Activated CD8-positive, alpha-beta memory T cell treated with anti-CD3 and anti-CD28 coated beads, Interleukin-2, amount 10 ng/mL, durations not matched to agents 7 days and 5 days (primary cell): ENCODE data around the gene ME3. TPM values are rescaled to one million over a fixed set of nuclear protein-coding genes. Genes with fewer than 3 reads are reported as not detected.

Experiments
- ATAC-seq: fragments of 150-1000 bp; cut with Tn5 transposase; one replicate; pipeline ENCODE4 v1.10.0; 2021; ENCODE audit warnings: moderate library complexity
- CTCF ChIA-PET: fragments of 350-600 bp; sonication (Branson Sonifier 250); formaldehyde crosslinking; loops from one replicate; lab custom pipeline; 2021; ENCODE audit warnings: antibody characterized with exemption; lab: Charles Lee
- DNase-seq: peaks from one replicate; pipeline ENCODE4 v3.0.0-alpha.2; 2020
- H3K27ac Mint-ChIP-seq: one replicate; pipeline ENCODE4 v1.8.0; 2021; ENCODE audit warnings: mild to moderate bottlenecking, mixed read lengths
- H3K27me3 Mint-ChIP-seq: one replicate; pipeline ENCODE4 v1.8.0; 2021; ENCODE audit warnings: mixed read lengths
- H3K36me3 Mint-ChIP-seq: one replicate; pipeline ENCODE4 v1.8.0; 2021; ENCODE audit warnings: mild to moderate bottlenecking, mixed read lengths
- H3K4me1 Mint-ChIP-seq: one replicate; pipeline ENCODE4 v1.8.0; 2021; ENCODE audit warnings: mixed read lengths
- H3K4me3 Mint-ChIP-seq: one replicate; pipeline ENCODE4 v1.8.0; 2021; ENCODE audit warnings: mild to moderate bottlenecking, moderate library complexity, mixed read lengths
- H3K9me3 Mint-ChIP-seq: one replicate; pipeline ENCODE4 v1.8.0; 2022; ENCODE audit warnings: low read depth, mixed read lengths
- total RNA-seq, 2 experiments: library from RNA; stranded (reverse); gene quantifications; one replicate each; pipeline ENCODE4 v1.2.3, GENCODE V29; 2021

ME3 gene
- total RNA-seq, 2 experiments from 2014 or later, result 0.79 to 1.3 TPM

DNA sequence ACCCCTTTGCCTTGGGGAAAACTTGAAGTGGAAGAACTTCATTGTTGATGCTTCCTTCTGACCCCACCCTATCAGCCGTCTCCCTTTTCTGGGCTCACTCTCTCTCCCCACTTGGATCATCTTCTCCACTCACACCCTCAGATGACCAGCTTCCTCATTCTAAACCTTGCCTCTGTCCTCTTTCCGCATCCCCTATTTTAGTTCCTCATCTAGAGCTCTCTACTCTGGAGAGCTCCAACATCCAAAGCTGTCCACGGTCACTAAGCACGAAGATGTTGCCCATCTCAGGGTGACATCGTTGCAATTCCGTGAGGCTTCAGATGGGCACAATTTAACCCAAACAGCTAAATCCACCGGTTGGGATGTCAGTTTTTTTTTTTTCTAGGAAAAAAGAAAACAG, 31.6 kb upstream of the ME3 start:
- peaks cover 34% of the 10 kb centered on the region for H3K27me3 Mint-ChIP-seq
- no peak for ATAC-seq
- no peaks in the 10 kb centered on the region for H3K36me3 Mint-ChIP-seq
- no peak overlapping the region for H3K27ac Mint-ChIP-seq
- H3K9me3 Mint-ChIP-seq, result no peaks in the 10 kb centered on the region
- H3K4me3 Mint-ChIP-seq, result no peak overlapping the region
- CTCF ChIA-PET, result no interaction called here
- H3K4me1 Mint-ChIP-seq, result no peaks in the 10 kb centered on the region
- no peak for DNase-seq

DNA sequence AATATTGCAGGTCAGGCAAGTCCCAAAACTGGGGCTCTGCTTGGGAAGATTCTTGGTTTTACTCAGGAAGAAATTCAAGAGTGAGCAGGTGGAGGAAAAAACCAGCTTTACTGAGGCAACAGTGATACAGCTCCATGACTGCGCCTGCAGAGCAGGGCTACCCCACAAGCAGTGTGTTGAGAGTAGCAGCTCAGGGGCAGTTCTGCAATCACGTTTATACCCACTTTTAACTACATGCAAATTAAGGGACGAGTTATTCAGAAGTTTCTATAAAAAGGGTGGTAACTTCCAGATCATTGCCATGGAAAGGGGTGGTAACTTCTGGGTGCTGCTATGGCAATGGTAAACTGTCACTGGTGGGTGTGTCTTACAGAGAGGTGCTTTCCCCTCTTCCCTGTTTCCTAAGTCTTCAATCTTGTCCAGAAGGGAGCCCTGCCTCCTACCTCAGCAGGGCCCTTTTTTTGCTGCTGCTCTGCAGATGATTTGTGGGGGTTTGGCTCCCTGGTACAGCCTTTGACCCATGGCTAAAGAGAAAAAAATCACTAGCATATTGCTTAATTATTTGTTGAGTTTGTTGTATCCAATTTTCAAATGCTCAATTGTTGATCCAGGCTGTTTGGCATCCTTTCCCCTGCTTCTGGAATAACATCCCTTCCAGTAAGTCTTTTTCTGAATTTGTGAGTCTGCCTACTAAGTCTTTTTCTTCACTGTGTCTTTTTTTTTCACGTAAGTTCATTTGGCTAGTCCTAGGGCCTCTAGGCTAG, 30.0 kb upstream of the ME3 start:
- Mint-ChIP-seq H3K4me3 (no peak overlapping the region), H3K4me1 (no peaks in the 10 kb centered on the region), H3K9me3 (no peaks in the 10 kb centered on the region), H3K27me3 (peaks cover 30% of the 10 kb centered on the region), H3K36me3 (no peaks in the 10 kb centered on the region), H3K27ac (no peak overlapping the region)
- ATAC-seq, result no peak
- no peak for DNase-seq
- CTCF ChIA-PET, result no interaction called here

DNA sequence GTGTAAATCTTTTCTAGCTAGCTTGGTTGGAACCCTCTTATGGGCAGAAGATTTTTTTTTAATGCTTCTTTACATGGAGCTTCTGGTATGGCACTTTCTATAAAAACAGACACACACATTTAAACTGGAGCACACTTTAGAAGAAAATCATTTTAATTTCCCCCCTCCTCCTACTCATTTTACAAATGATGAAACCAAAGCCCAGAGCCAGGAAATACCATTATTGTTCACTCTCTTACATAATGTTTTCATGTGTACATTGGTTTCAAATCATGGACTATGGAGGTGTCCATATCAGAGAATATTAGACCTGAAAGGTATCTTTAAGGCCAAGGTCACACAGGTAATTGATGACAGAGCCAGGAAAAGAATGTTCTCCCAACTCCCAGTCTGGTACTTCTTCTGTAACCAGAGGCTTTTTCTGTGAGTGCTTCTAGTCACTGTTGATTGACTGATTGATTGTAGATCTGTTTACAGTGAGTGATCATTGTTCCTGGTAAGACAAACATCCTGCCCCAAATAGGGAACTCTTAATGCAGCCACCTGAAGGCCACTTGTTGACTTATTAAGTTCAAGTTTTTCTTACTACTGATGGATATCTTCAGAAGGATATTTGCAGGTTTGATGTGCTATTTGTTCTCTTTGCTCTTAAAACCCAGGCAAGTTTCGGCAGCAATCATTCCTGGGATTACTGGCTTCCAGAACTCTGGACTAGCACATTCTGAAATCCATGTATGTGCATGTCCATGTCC, 26.8 kb upstream of the ME3 start:
- Mint-ChIP-seq H3K4me1 (no peaks in the 10 kb centered on the region), H3K27me3 (peaks cover 34% of the 10 kb centered on the region), H3K9me3 (no peaks in the 10 kb centered on the region), H3K4me3 (no peak overlapping the region), H3K36me3 (no peaks in the 10 kb centered on the region), H3K27ac (no peak overlapping the region)
- ATAC-seq, result no peak
- DNase-seq, result no peak
- CTCF ChIA-PET, result no interaction called here

DNA sequence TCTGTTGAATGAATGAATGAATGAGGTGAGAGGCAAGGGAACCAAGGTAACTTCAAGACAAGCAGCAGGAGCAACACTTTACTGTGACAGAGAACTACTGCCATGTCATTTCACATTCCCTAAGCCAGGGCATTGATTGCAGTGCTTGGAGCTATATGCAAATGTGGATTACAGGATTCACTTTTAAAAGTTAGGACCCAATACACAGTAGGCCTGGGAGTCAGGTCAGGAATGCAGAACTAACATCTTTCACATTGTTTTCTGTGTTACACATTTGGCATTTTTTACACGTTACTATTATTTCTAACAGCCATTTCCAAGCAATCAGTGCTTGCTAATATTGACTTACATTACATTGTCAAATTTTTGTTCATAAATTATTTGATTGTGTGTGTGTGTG, 26.2 kb upstream of the ME3 start:
- no peaks in the 10 kb centered on the region for H3K36me3 Mint-ChIP-seq
- H3K4me3 Mint-ChIP-seq, result no peak overlapping the region
- no peak for ATAC-seq
- CTCF ChIA-PET, result no interaction called here
- no peaks in the 10 kb centered on the region for H3K4me1 Mint-ChIP-seq
- no peak overlapping the region for H3K27ac Mint-ChIP-seq
- DNase-seq, result no peak
- no peaks in the 10 kb centered on the region for H3K9me3 Mint-ChIP-seq
- peaks cover 30% of the 10 kb centered on the region for H3K27me3 Mint-ChIP-seq

DNA sequence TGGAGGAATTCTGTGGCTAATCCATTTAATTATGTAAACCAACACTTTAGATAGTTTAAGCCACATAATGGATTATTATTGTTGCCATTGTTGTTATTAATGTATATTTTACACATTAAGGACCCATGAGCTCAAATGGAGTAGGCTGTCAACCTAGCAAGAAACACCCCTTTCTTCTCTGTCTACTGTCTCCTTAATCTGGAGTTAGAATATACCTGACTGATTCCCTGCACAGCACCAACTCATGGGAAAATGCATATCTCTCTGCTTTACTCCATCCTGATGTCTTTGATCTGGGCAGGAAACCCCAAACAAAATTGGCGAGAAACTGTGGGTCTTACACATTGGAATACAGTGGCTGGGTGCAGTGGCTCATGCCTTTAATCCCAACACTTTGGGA, 24.0 kb upstream of the ME3 start:
- CTCF ChIA-PET, result no interaction called here
- Mint-ChIP-seq H3K4me3 (no peak overlapping the region), H3K36me3 (no peaks in the 10 kb centered on the region), H3K4me1 (no peaks in the 10 kb centered on the region), H3K27ac (no peak overlapping the region), H3K9me3 (peaks cover 2% of the 10 kb centered on the region), H3K27me3 (peaks cover 43% of the 10 kb centered on the region)
- no peak for DNase-seq
- ATAC-seq, result no peak

DNA sequence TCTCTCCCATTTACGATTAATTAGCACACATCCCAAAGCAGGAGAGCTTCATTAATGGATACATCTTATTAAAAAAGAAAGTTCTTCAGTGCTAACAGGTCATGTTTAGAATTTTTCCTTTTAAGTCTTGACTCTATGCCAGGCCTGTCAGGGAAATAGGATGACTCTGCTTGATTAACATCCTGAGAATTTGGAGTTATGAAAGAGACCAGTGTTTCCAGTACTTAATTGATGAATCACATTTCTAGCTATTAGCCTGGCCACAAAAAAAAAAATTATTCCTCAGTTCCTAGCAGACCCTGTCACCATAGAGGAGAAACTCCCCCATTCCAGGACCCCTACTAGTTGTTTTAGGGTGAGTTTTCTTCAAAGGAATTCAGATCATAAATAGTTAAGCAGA, 23.6 kb upstream of the ME3 start:
- Mint-ChIP-seq H3K27me3 (peaks cover 42% of the 10 kb centered on the region), H3K27ac (no peak overlapping the region), H3K36me3 (no peaks in the 10 kb centered on the region), H3K4me3 (no peak overlapping the region), H3K9me3 (peaks cover 2% of the 10 kb centered on the region), H3K4me1 (no peaks in the 10 kb centered on the region)
- DNase-seq (no peak), ATAC-seq (no peak)
- CTCF ChIA-PET, result no interaction called here

DNA sequence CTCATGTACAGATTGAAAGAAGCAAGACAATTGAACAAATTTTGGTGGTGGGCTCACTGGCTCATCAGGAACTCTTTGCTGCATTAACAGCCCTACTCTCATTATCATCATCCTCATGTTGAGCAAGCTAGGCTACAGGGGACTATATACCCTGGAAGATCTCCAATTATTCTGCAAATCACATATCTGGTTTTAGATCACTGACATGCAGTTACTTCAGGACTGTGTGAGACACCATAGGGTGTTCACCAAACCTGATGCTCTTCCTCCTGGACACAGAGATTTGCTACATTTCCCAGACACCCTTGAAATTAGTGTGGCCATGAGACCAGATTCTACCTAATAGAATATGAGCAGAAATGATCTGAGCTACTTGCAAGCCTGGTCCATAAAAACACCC, 23.0 kb upstream of the ME3 start:
- no peak for ATAC-seq
- H3K27me3 Mint-ChIP-seq, result peaks cover 43% of the 10 kb centered on the region
- no peaks in the 10 kb centered on the region for H3K4me1 Mint-ChIP-seq
- CTCF ChIA-PET, result no interaction called here
- no peak overlapping the region for H3K4me3 Mint-ChIP-seq
- H3K27ac Mint-ChIP-seq, result no peak overlapping the region
- H3K9me3 Mint-ChIP-seq, result peaks cover 2% of the 10 kb centered on the region
- no peak for DNase-seq
- no peaks in the 10 kb centered on the region for H3K36me3 Mint-ChIP-seq

DNA sequence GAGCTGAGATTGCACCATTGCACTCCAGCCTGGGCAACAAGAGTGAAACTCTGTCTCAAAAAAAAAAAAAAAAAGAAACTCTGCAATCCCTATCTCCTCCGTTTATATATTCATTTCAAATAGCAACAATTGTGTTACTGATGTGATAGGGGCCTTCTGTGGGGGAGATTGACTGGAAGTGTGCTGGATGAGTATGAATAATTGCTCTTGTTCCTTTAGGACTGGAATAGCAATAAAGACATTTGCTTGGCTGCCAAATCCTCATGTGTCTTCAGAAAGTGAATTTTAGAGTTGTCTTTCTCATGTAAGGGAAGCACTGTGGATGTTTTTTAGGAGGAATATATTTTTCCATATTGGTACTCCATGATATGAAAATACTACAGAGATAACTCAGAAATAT, 21.1 kb upstream of the ME3 start:
- no peak for DNase-seq
- CTCF ChIA-PET, result interaction anchor here (1.6 kb wide), 1 partner anchor 19 kb away, joined by 4 read pairs; no protein-coding TSS in a partner anchor
- Mint-ChIP-seq H3K4me3 (no peak overlapping the region), H3K27me3 (peaks cover 36% of the 10 kb centered on the region), H3K36me3 (no peaks in the 10 kb centered on the region), H3K27ac (no peak overlapping the region), H3K4me1 (peaks cover under 1% of the 10 kb centered on the region), H3K9me3 (peaks cover 2% of the 10 kb centered on the region)
- no peak for ATAC-seq

DNA sequence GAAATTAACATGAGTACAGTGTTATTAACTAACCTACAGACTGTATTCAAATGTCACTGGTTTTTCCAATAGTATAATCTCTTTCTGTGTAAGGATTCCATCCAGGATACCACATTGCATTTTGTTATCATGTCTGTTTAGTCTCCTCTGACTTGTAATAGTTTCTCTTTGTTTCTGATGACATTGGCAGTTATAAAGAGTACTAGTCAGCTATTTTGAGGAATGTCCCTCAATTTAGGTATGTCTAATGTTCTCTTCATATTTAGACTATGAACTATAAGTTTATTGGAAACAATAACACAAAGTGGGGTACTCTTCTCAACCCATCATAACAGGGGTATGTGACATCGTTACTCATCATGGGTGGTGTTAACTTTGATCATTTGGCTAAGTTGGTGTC, 20.3 kb upstream of the ME3 start:
- Mint-ChIP-seq H3K9me3 (peaks cover 2% of the 10 kb centered on the region), H3K4me3 (no peak overlapping the region), H3K27me3 (peaks cover 35% of the 10 kb centered on the region), H3K4me1 (peaks cover 6% of the 10 kb centered on the region), H3K36me3 (no peaks in the 10 kb centered on the region), H3K27ac (no peak overlapping the region)
- ATAC-seq (no peak), DNase-seq (no peak)
- CTCF ChIA-PET, result interaction anchor here (1.6 kb wide), 1 partner anchor 18 kb away, joined by 4 read pairs; no protein-coding TSS in a partner anchor

DNA sequence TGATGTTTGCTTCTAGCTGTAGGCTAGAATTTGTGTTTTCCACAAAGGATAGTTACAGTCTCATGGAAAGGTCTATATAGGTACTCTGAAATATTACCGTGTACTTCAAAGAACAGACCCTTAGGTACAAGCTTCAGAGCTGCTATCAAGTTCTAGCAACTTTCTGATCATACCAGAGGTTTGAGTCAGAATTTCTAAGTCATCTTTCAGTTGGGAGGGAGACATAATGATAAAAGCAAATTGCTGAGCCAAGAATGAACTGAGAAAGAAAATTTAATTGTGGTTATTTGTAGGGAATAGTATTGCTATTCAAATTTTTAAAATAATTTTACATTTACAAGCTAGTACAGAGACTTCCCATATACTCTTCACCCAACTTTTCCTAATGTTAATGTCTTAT, 19.9 kb upstream of the ME3 start:
- ATAC-seq (no peak), DNase-seq (no peak)
- no peaks in the 10 kb centered on the region for H3K36me3 Mint-ChIP-seq
- CTCF ChIA-PET, result interaction anchor here (1.6 kb wide), 1 partner anchor 18 kb away, joined by 4 read pairs; no protein-coding TSS in a partner anchor
- H3K9me3 Mint-ChIP-seq, result peaks cover 2% of the 10 kb centered on the region
- peaks cover 32% of the 10 kb centered on the region for H3K27me3 Mint-ChIP-seq
- no peak overlapping the region for H3K4me3 Mint-ChIP-seq
- peaks cover 6% of the 10 kb centered on the region for H3K4me1 Mint-ChIP-seq
- no peak overlapping the region for H3K27ac Mint-ChIP-seq

DNA sequence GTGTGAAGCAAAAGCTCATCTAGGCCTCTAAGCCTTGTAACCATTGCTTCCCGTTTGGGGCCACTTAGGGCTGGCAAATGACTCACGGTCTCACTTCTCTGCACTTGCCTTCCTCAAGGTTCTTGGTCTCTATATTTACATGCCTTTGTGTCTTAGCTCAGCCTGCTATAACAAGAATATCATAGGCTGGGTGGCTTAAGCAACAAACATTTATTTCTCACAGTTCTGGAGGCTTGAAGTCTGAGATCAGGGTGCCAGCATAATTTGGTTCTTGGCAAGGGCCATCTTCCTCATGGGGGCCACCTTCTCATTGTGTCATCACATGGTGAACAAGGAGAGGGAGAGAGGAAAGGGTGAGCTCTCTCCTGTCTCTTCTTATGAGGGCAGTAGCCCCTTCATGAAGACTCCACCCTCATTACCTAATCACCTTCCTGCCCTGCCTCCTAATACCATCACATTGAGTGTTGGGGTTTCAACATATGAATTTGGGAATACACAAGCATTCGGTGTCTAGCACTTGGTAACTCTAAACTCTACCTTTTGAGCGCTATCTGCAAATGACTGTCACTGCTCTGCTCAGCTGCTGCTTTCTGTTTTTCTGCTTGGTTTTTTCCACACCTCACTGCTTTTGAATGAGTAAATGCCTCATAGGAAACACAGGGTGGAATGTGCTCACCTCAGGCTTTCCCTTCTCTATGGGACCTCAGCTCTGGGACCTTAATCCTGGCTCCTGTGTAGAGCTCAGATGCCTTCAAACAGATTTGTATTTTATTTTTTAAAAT, 16.2 kb upstream of the ME3 start:
- peak; percentile 49 for ATAC-seq
- peaks cover 2% of the 10 kb centered on the region for H3K9me3 Mint-ChIP-seq
- no peaks in the 10 kb centered on the region for H3K36me3 Mint-ChIP-seq
- H3K27ac Mint-ChIP-seq, result no peak overlapping the region
- CTCF ChIA-PET, result no interaction called here
- peaks cover 8% of the 10 kb centered on the region for H3K4me1 Mint-ChIP-seq
- no peak overlapping the region for H3K4me3 Mint-ChIP-seq
- no peak for DNase-seq
- H3K27me3 Mint-ChIP-seq, result peaks cover 17% of the 10 kb centered on the region

DNA sequence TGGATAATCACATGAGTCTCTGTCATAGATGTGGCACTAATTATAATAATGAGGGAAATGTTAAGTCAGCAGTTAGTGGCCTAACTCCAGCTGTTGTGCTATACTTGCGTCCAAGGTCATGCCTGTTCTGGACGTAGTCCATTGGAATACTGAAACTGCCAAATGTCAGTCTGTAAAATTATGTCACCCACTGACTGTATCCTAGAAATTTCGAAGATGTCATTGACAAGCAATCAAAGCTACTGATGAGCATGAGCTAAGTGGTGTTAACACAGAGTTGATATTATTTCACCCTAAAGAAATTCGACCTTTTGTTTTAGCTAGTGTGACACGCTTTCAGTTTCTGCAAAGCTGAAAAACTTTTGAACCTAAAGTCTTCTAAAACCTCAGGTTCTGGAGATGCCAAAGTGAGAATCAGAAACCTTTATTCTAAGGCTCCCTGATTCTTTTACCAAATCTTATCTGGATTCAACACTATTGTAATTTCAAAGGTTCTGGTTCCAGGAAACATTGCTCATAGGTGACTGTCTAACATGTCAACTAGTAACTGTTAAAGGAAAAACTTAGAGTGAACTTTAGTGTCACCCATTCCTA, 14.9 kb upstream of the ME3 start:
- DNase-seq (no peak), ATAC-seq (no peak)
- Mint-ChIP-seq H3K27me3 (peaks cover 12% of the 10 kb centered on the region), H3K4me3 (no peak overlapping the region), H3K27ac (no peak overlapping the region), H3K36me3 (no peaks in the 10 kb centered on the region), H3K9me3 (no peaks in the 10 kb centered on the region), H3K4me1 (peaks cover 8% of the 10 kb centered on the region)
- CTCF ChIA-PET, result no interaction called here

DNA sequence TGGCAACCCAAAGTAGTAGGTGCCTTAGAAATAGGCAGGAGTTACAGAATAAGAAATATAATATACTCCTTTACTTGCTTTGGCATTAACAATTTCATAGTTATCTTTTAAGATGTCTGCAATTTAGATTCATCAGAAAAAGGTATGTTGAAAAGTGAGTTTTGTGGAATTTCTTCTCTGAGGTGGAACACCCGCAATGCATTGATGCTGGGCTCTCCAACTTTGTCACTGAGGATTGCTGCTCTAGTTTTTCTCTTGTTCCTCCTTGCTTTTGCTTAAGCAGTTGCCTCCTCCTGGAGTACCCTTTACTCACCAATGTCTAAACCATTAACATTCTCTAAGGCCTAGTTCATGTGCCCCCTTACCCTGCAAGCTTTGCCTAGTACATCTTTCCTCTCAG, 14.1 kb upstream of the ME3 start:
- ATAC-seq (no peak), DNase-seq (no peak)
- Mint-ChIP-seq H3K4me1 (peaks cover 8% of the 10 kb centered on the region), H3K9me3 (no peaks in the 10 kb centered on the region), H3K4me3 (no peak overlapping the region), H3K27ac (no peak overlapping the region), H3K27me3 (peaks cover 7% of the 10 kb centered on the region), H3K36me3 (no peaks in the 10 kb centered on the region)
- CTCF ChIA-PET, result no interaction called here
